GM18499 (cell line): ENCODE measurements around the gene PRELID2.
"Not testable (repeated sequence)": the region's sequence is repeated elsewhere in the genome, so short reads cannot be mapped to it uniquely, and the experiment has no call there.

Experiments used
- ATAC-seq: cut with Tn5 transposase; IDR thresholded peaks from one replicate; pipeline ENCODE4 v1.9.1; 2021; ENCODE audit warnings: moderate number of reproducible peaks; ENCODE audit not compliant: insufficient read depth, unreplicated experiment

Gene PRELID2

GRCh38 chr5:145800181-145800580 is 35.0 kb downstream of the PRELID2 start:
- ATAC-seq = no peak

GRCh38 chr5:145798503-145798902 is 36.6 kb downstream of the PRELID2 start:
- ATAC-seq = not testable (repeated sequence)

- no peak for ATAC-seq
Observed at GRCh38 chr5:145797336-145797735, 37.8 kb downstream of the PRELID2 start.

- no peak for ATAC-seq
Observed at GRCh38 chr5:145796318-145796717, 38.8 kb downstream of the PRELID2 start.

GRCh38 chr5:145793574-145793973 is 41.6 kb downstream of the PRELID2 start:
- ATAC-seq = no peak

- ATAC-seq = no peak
Observed at GRCh38 chr5:145792840-145793239, 42.3 kb downstream of the PRELID2 start.

GRCh38 chr5:145791866-145792265 is 43.3 kb downstream of the PRELID2 start:
- ATAC-seq = no peak

- ATAC-seq = no peak
Observed at GRCh38 chr5:145787996-145788395, 47.1 kb downstream of the PRELID2 start.

GRCh38 chr5:145787507-145787906 is 47.6 kb downstream of the PRELID2 start:
- no peak for ATAC-seq

GRCh38 chr5:145787001-145787400 is 48.1 kb downstream of the PRELID2 start:
- no peak for ATAC-seq

GRCh38 chr5:145780982-145781381 is 54.2 kb downstream of the PRELID2 start:
- no peak for ATAC-seq

GRCh38 chr5:145778144-145778900 is 56.8 kb downstream of the PRELID2 start:
- ATAC-seq = no peak

GRCh38 chr5:145777445-145778063 is 57.6 kb downstream of the PRELID2 start:
- no peak for ATAC-seq

GRCh38 chr5:145776886-145777285 is 58.3 kb downstream of the PRELID2 start:
- ATAC-seq = no peak

- ATAC-seq = no peak
Observed at GRCh38 chr5:145775893-145776444, 59.2 kb downstream of the PRELID2 start.

- ATAC-seq = no peak
Observed at GRCh38 chr5:145775411-145775810, 59.7 kb downstream of the PRELID2 start.

GRCh38 chr5:145774442-145774841 is 60.7 kb downstream of the PRELID2 start:
- no peak for ATAC-seq

- no peak for ATAC-seq
Observed at GRCh38 chr5:145772466-145772865, 62.7 kb downstream of the PRELID2 start.

- no peak for ATAC-seq
Observed at GRCh38 chr5:145768863-145769262, 66.3 kb downstream of the PRELID2 start.

- no peak for ATAC-seq
Observed at GRCh38 chr5:145764325-145764724, 70.8 kb downstream of the PRELID2 start.

- ATAC-seq = no peak
Observed at GRCh38 chr5:145762833-145763232, 72.3 kb downstream of the PRELID2 start.

- no peak for ATAC-seq
Observed at GRCh38 chr5:145761254-145761653, 73.9 kb downstream of the PRELID2 start.
